HEK293 (cell line): ENCODE data around the gene POLD1.

ENCODE experiments used
- AEBP2 ChIP-seq: fragments of 450-650 bp; formaldehyde crosslinking; IDR thresholded peaks from 2 replicates; pipeline ENCODE4 v1.5.1; 2016; ENCODE audit warnings: missing biosample characterization, missing genetic modification characterization, borderline replicate concordance
- HOXD13 ChIP-seq: sonication (generic); formaldehyde crosslinking; IDR thresholded peaks from 2 replicates; pipeline ENCODE4 v1.8.0; 2022; ENCODE audit warnings: missing genetic modification reagents, borderline replicate concordance
- OVOL3 ChIP-seq: fragments of 450-650 bp; formaldehyde crosslinking; IDR thresholded peaks from 2 replicates; pipeline ENCODE4 v1.5.1; 2016; ENCODE audit warnings: missing biosample characterization, missing genetic modification characterization
- PRDM10 ChIP-seq: fragments of 450-650 bp; formaldehyde crosslinking; IDR thresholded peaks from 2 replicates; pipeline ENCODE4 v1.5.1; 2016; ENCODE audit warnings: missing biosample characterization, missing genetic modification characterization
- ZBTB10 ChIP-seq: fragments of 450-650 bp; formaldehyde crosslinking; IDR thresholded peaks from 2 replicates; pipeline ENCODE4 v1.5.1; 2016; ENCODE audit warnings: missing biosample characterization, missing genetic modification characterization
- ZBTB21 ChIP-seq: fragments of 450-650 bp; formaldehyde crosslinking; IDR thresholded peaks from 2 replicates; pipeline ENCODE4 v1.5.1; 2017; ENCODE audit warnings: missing biosample characterization, missing genetic modification characterization
- ZBTB6 ChIP-seq: fragments of 450-650 bp; formaldehyde crosslinking; IDR thresholded peaks from 2 replicates; pipeline ENCODE4 v1.5.1; 2017; ENCODE audit warnings: missing biosample characterization, missing genetic modification characterization
- ZFP37 ChIP-seq: fragments of 450-650 bp; formaldehyde crosslinking; IDR thresholded peaks from 2 replicates; pipeline ENCODE4 v1.5.1; 2016; ENCODE audit warnings: missing biosample characterization, missing genetic modification characterization
- ZNF146 ChIP-seq: fragments of 450-650 bp; formaldehyde crosslinking; IDR thresholded peaks from 2 replicates; pipeline ENCODE4 v1.5.1; 2016; ENCODE audit warnings: missing biosample characterization, missing genetic modification characterization
- ZNF148 ChIP-seq: fragments of 450-650 bp; formaldehyde crosslinking; IDR thresholded peaks from 2 replicates; pipeline ENCODE4 v1.5.0; 2017; ENCODE audit warnings: missing biosample characterization, missing genetic modification characterization, borderline replicate concordance
- ZNF175 ChIP-seq: fragments of 450-650 bp; formaldehyde crosslinking; IDR thresholded peaks from 2 replicates; pipeline ENCODE4 v1.5.1; 2016; ENCODE audit warnings: missing biosample characterization, missing genetic modification characterization
- ZNF211 ChIP-seq: fragments of 450-650 bp; formaldehyde crosslinking; IDR thresholded peaks from 2 replicates; pipeline ENCODE4 v1.5.1; 2016; ENCODE audit warnings: low read depth, missing biosample characterization, missing genetic modification characterization
- ZNF274 ChIP-seq, 2 experiments: fragments of 200-500 bp in 1 of 2; fragments of 450-650 bp in 1 of 2; sonication (Bioruptor generic) in 1 of 2; formaldehyde crosslinking in 1 of 2; IDR thresholded peaks; 2 replicates each; pipeline versions ENCODE4 v1.5.1 to v1.6.1; 2014 to 2016; ENCODE audit warnings: borderline replicate concordance in 1 of 2, inconsistent platforms in 1 of 2, low read length in 1 of 2, missing biosample characterization in 1 of 2, missing genetic modification characterization in 1 of 2
- ZNF280C ChIP-seq: fragments of 450-650 bp; formaldehyde crosslinking; IDR thresholded peaks from 2 replicates; pipeline ENCODE4 v1.5.1; 2016; ENCODE audit warnings: missing biosample characterization, missing genetic modification characterization
- ZNF544 ChIP-seq: fragments of 450-650 bp; formaldehyde crosslinking; IDR thresholded peaks from 2 replicates; pipeline ENCODE4 v1.5.0; 2017; ENCODE audit warnings: missing biosample characterization, missing genetic modification characterization
- ZNF624 ChIP-seq: fragments of 450-650 bp; formaldehyde crosslinking; IDR thresholded peaks from 2 replicates; pipeline ENCODE4 v1.5.1; 2017; ENCODE audit warnings: missing biosample characterization, missing genetic modification characterization
- ZNF645 ChIP-seq: fragments of 450-650 bp; formaldehyde crosslinking; IDR thresholded peaks from 2 replicates; pipeline ENCODE4; 2016; ENCODE audit warnings: missing biosample characterization, missing genetic modification characterization
- ZNF660 ChIP-seq: fragments of 450-650 bp; IDR thresholded peaks from 2 replicates; pipeline ENCODE4 v1.5.1; 2018; ENCODE audit warnings: missing biosample characterization, mild to moderate bottlenecking, missing genetic modification characterization
- ZNF707 ChIP-seq: fragments of 450-650 bp; formaldehyde crosslinking; IDR thresholded peaks from 2 replicates; pipeline ENCODE4 v1.5.1; 2016; ENCODE audit warnings: missing biosample characterization, missing genetic modification characterization
- ZNF785 ChIP-seq: fragments of 450-650 bp; formaldehyde crosslinking; IDR thresholded peaks from 2 replicates; pipeline ENCODE4 v1.5.1; 2016; ENCODE audit warnings: missing biosample characterization, missing genetic modification characterization
- ZNF791 ChIP-seq: fragments of 450-650 bp; formaldehyde crosslinking; IDR thresholded peaks from 2 replicates; pipeline ENCODE4 v1.5.1; 2016; ENCODE audit warnings: missing biosample characterization, missing genetic modification characterization

POLD1 gene

GRCh38 chr19:50368649-50369570 lies 15.2 kb upstream of the POLD1 start (continued):
- no peak for TF ChIP-seq ZNF707
- no peak for TF ChIP-seq ZNF148 (tag by site-specific recombination)
- TF ChIP-seq ZNF544 (tag by site-specific recombination), result no peak
- TF ChIP-seq AEBP2 (tag by site-specific recombination), result no peak
- peak; percentile 67; the same call in 1 of the 2 replicates for TF ChIP-seq ZNF660 (tag by site-specific recombination)
- TF ChIP-seq ZNF280C (tag by site-specific recombination), result no peak
- no peak for TF ChIP-seq ZNF624 (tag by site-specific recombination)
- TF ChIP-seq PRDM10 (tag by site-specific recombination), result peak; percentile 92
- TF ChIP-seq ZBTB10 (tag by site-specific recombination), result peak; percentile 72
- TF ChIP-seq ZFP37 (tag by site-specific recombination), result 0 out of 2 replicates have a peak, but pooled peaks have one; percentile 38
- TF ChIP-seq ZNF645 (tag by site-specific recombination), result no peak
- no peak for TF ChIP-seq ZBTB21
- no peak for TF ChIP-seq ZNF211 (tag by site-specific recombination)
- no peak for TF ChIP-seq HOXD13 (CRISPR knock-in tag)
- no peak for TF ChIP-seq ZNF274 (IDR thresholded peaks at IDR 0.05; ENCODE audit: low read length)
- TF ChIP-seq ZNF274 (tag by site-specific recombination; IDR thresholded peaks at IDR 0.05; ENCODE audit: borderline replicate concordance), result no peak
- no peak for TF ChIP-seq ZNF175 (tag by site-specific recombination)
- no peak for TF ChIP-seq ZNF791 (tag by site-specific recombination)
- TF ChIP-seq ZNF146 (tag by site-specific recombination), result no peak
- TF ChIP-seq ZNF785, result no peak
- TF ChIP-seq ZBTB6 (tag by site-specific recombination), result peak; percentile 64; the same call in 1 of the 2 replicates
- TF ChIP-seq OVOL3 (tag by site-specific recombination), result no peak
